Activated T-cell treated with anti-CD3 and anti-CD28 coated beads for 1 hour (primary cell): ENCODE data around the gene CLEC4F.
A peak's percentile ranks its signal among the peaks of the same experiment; 100 is the strongest.
"Not testable (repeated sequence)": the region's sequence is repeated elsewhere in the genome, so short reads cannot be mapped to it uniquely, and the experiment has no call there.

Source experiments
- DNase-seq: peaks from one replicate; pipeline ENCODE4 v3.0.0-alpha.2; 2020; ENCODE audit warnings: low read depth

The CLEC4F gene

GRCh38 chr2:70826696-70827350, 6.4 kb upstream of the CLEC4F start:
- no peak for DNase-seq

- DNase-seq = no peak
Observed at GRCh38 chr2:70823249-70823648, 2.9 kb upstream of the CLEC4F start.

- DNase-seq = no peak
Observed at GRCh38 chr2:70822843-70823242, 2.4 kb upstream of the CLEC4F start.

GRCh38 chr2:70817284-70817954, 3.0 kb downstream of the CLEC4F start:
- DNase-seq = no peak

GRCh38 chr2:70816726-70817125, 3.7 kb downstream of the CLEC4F start:
- no peak for DNase-seq

- DNase-seq = no peak
Observed at GRCh38 chr2:70808983-70809958, 11.1 kb downstream of the CLEC4F start.

GRCh38 chr2:70807828-70808118, 12.6 kb downstream of the CLEC4F start:
- DNase-seq = no peak

- DNase-seq = no peak
Observed at GRCh38 chr2:70807102-70807827, 13.1 kb downstream of the CLEC4F start.

GRCh38 chr2:70806620-70807019, 13.8 kb downstream of the CLEC4F start:
- no peak for DNase-seq

GRCh38 chr2:70806013-70806412, 14.4 kb downstream of the CLEC4F start:
- no peak for DNase-seq

GRCh38 chr2:70801607-70802263, 18.7 kb downstream of the CLEC4F start:
- DNase-seq = no peak

- DNase-seq = no peak
Observed at GRCh38 chr2:70799706-70800105, 20.7 kb downstream of the CLEC4F start.

- DNase-seq = not testable (repeated sequence)
Observed at GRCh38 chr2:70797996-70798395, 22.4 kb downstream of the CLEC4F start.

- DNase-seq = no peak
Observed at GRCh38 chr2:70797506-70797905, 22.9 kb downstream of the CLEC4F start.

GRCh38 chr2:70796262-70796661, 24.1 kb downstream of the CLEC4F start:
- no peak for DNase-seq

GRCh38 chr2:70795164-70795995, 25.0 kb downstream of the CLEC4F start:
- DNase-seq = no peak

- DNase-seq = no peak
Observed at GRCh38 chr2:70793450-70793849, 26.9 kb downstream of the CLEC4F start.

GRCh38 chr2:70790136-70790828, 30.1 kb downstream of the CLEC4F start, which contains the start of gene FIGLA:
FIGLA (minus strand) TSS chr2:70790643; CDS start chr2:70790638, 5 bp downstream.
- DNase-seq = no peak

GRCh38 chr2:70789304-70790135, 30.9 kb downstream of the CLEC4F start:
- DNase-seq = peak; percentile 57
